AG20443 (cell line): Measurements from ENCODE around the gene GALNT2.

Source experiments
- DNase-seq: peaks from one replicate; pipeline ENCODE4 v3.0.0; 2012; ENCODE audit warnings: low spot score, mixed read lengths

Gene GALNT2

GRCh38 chr1:230211436-230212145 lies 144.6 kb downstream of the GALNT2 start:
- DNase-seq, result no peak

GRCh38 chr1:230212405-230212936 lies 145.4 kb downstream of the GALNT2 start:
- no peak for DNase-seq

GRCh38 chr1:230215031-230215430 lies 148.0 kb downstream of the GALNT2 start:
- peak; percentile 43 for DNase-seq

GRCh38 chr1:230215529-230215928 lies 148.5 kb downstream of the GALNT2 start:
- no peak for DNase-seq

- no peak for DNase-seq
Measured at GRCh38 chr1:230216896-230217295, 149.9 kb downstream of the GALNT2 start.

- DNase-seq, result no peak
Measured at GRCh38 chr1:230218667-230219066, 151.6 kb downstream of the GALNT2 start.

GRCh38 chr1:230219174-230220067 lies 152.4 kb downstream of the GALNT2 start:
- no peak for DNase-seq

- DNase-seq, result no peak
Measured at GRCh38 chr1:230220478-230220877, 153.4 kb downstream of the GALNT2 start.

GRCh38 chr1:230220907-230221306 lies 153.9 kb downstream of the GALNT2 start:
- DNase-seq, result no peak

GRCh38 chr1:230222678-230223077 lies 155.6 kb downstream of the GALNT2 start:
- DNase-seq, result peak; percentile 52

- no peak for DNase-seq
Measured at GRCh38 chr1:230224101-230224960, 157.3 kb downstream of the GALNT2 start.

- DNase-seq, result no peak
Measured at GRCh38 chr1:230226007-230226800, 159.2 kb downstream of the GALNT2 start.

- DNase-seq, result no peak
Measured at GRCh38 chr1:230226814-230227213, 159.8 kb downstream of the GALNT2 start.

GRCh38 chr1:230228236-230228897 lies 161.3 kb downstream of the GALNT2 start:
- DNase-seq, result no peak

- DNase-seq, result no peak
Measured at GRCh38 chr1:230230273-230230672, 163.2 kb downstream of the GALNT2 start.

GRCh38 chr1:230230948-230231773 lies 164.1 kb downstream of the GALNT2 start:
- no peak for DNase-seq

GRCh38 chr1:230231774-230232145 lies 164.7 kb downstream of the GALNT2 start:
- DNase-seq, result no peak

- no peak for DNase-seq
Measured at GRCh38 chr1:230232371-230232771, 165.3 kb downstream of the GALNT2 start.

- no peak for DNase-seq
Measured at GRCh38 chr1:230233786-230234185, 166.7 kb downstream of the GALNT2 start.

GRCh38 chr1:230235876-230236275 lies 168.8 kb downstream of the GALNT2 start:
- DNase-seq, result no peak
